HEK293T (cell line): ENCODE results near the gene CRTAC1.

Experiments used
- ARNT ChIP-seq: fragments of 450-650 bp; IDR thresholded peaks from 2 replicates; pipeline ENCODE4 v1.6.1; 2017; ENCODE audit warnings: mild to moderate bottlenecking
- ELF4 ChIP-seq: fragments of 450-650 bp; IDR thresholded peaks from 2 replicates; pipeline ENCODE4 v1.6.1; 2017; ENCODE audit warnings: antibody characterized with exemption
- HDGF ChIP-seq: fragments of 450-650 bp; IDR thresholded peaks from 2 replicates; pipeline ENCODE4 v1.6.1; 2017; ENCODE audit warnings: antibody characterized with exemption, borderline replicate concordance

GRCh38 chr10:97874332-97874731 is 156.1 kb downstream of the CRTAC1 start:
- TF ChIP-seq ELF4 (no peak), HDGF (no peak), ARNT (no peak)
